Astrocyte (in vitro differentiated cells and primary cell): ENCODE measurements around the gene KCNK2.

Experiments used
- CTCF ChIP-seq: IDR thresholded peaks from 2 replicates; pipeline ENCODE4 v1.5.1; 2011; ENCODE audit warnings: low read depth, mild to moderate bottlenecking, inconsistent platforms, low read length, moderate library complexity; ENCODE audit not compliant: insufficient read depth
- EZH2 ChIP-seq: IDR thresholded peaks from 2 replicates; pipeline ENCODE4 v1.6.1; 2012; ENCODE audit warnings: mild to moderate bottlenecking, low read length, inconsistent platforms; ENCODE audit not compliant: insufficient read depth

- no peak for TF ChIP-seq CTCF
- TF ChIP-seq EZH2 = no peak
Measured at GRCh38 chr1:215279682-215280081, 197.1 kb downstream of the KCNK2 start.
